ENCODE measurements around the gene KLHL6.

Gene KLHL6

DNA sequence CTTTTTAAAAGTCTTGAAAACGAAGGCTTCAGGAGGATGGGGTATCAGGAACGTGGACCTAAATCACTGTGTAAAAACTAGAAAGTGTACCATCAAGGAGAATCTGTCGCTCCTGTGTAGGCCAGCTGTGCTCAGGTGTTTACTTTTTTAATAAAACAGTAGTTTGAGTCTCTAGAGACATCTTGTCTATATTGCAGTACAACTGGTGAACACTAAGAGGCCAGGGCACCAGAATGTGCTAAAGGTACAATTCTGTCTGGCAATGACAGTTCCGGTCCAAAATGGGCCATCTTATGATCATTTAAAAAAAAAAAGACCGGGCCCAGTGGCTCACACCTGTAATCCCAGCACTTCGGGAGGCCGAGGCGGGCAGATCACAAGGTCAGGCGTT is 65.3 kb downstream of the KLHL6 start:
- TF ChIP-seq ZFX (IDR thresholded peaks at IDR 0.05; ENCODE audit: borderline replicate concordance): no peak
- TF ChIP-seq, protein P1, sequence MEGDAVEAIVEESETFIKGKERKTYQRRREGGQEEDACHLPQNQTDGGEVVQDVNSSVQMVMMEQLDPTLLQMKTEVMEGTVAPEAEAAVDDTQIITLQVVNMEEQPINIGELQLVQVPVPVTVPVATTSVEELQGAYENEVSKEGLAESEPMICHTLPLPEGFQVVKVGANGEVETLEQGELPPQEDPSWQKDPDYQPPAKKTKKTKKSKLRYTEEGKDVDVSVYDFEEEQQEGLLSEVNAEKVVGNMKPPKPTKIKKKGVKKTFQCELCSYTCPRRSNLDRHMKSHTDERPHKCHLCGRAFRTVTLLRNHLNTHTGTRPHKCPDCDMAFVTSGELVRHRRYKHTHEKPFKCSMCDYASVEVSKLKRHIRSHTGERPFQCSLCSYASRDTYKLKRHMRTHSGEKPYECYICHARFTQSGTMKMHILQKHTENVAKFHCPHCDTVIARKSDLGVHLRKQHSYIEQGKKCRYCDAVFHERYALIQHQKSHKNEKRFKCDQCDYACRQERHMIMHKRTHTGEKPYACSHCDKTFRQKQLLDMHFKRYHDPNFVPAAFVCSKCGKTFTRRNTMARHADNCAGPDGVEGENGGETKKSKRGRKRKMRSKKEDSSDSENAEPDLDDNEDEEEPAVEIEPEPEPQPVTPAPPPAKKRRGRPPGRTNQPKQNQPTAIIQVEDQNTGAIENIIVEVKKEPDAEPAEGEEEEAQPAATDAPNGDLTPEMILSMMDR (IDR thresholded peaks at IDR 0.05): no peak
- H3K27ac ChIP-seq: peak overlapping the region; percentile 48

DNA sequence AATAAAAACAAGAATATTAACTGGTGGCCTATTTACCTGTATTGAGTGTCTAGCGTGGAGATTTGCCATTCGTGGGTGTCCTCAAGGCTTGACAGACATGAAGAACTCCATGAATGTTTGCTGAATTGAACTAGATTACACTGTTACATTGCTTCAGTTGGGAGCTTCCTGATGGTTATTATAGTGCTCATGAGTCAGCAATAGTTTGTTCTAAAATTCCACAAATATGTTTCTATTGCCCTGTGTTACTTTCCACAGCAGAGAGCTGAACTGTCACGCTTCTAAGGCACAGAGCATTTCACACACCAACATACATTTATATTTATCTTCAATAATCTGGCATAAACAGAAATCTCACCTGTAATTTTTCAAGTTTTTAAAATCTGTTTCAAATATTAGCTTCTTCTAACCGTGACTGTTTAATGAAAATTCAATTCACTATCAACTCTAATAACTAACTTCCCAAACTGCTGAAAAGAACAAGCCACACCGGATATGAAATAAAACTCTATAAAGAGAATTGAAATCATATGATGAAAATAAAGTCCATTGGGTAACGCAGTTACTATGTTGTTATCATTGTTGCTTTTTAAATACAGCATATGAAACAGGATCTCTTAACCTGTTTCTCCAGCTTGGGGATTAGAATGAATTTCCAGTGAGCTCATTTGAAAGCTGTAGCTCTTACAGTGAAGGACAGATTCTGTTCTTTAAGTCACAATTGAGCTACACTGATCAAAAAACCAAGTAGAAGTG is 65.9 kb downstream of the KLHL6 start:
- H3K27ac ChIP-seq: peak overlapping the region; percentile 48; the same call in 1 of the 2 replicates
- TF ChIP-seq, protein P1 (IDR thresholded peaks at IDR 0.05): no peak
- TF ChIP-seq ZFX (IDR thresholded peaks at IDR 0.05; ENCODE audit: borderline replicate concordance): no peak

DNA sequence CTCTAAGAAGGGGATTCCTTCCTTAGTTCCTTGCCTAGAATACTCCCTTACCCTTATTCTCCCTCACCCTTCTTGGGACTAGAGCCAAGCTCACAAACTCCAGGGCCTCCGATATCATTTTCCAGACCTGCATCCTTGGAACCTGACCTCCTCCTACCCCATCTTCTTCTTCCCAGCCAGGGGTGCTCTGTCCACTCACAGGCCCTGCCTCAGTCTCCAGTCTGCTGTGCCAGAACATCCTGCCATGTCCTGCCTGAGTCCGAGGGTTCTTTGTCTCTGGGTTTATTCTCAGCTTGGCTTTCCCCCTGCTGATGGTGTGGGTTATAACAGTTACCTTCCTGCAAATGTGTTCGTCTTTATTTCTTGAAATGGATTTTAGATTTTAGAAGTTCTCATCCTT is 67.2 kb downstream of the KLHL6 start:
- no peak overlapping the region for H3K27ac ChIP-seq

DNA sequence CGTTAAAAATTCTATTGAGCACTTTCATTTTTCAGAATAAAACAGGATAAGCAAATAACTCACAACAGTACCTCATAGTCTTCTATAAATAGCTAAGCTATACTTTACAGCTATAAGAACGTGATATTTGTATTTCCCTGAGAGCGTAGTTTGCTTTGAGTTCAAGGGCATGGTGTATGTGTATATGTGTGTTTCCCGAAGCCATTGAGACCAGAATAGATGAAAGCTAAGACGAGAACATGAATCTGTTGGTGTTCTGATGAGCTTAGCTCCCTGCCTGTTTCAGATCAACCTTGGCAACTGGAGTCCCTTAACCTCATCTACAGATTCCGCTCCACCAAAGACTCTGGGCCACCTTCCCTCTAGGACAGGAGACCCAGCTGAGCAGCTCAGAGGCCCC is 67.6 kb downstream of the KLHL6 start:
- TF ChIP-seq ZFX (IDR thresholded peaks at IDR 0.05; ENCODE audit: borderline replicate concordance): no peak
- TF ChIP-seq, protein P1 (IDR thresholded peaks at IDR 0.05): no peak
- H3K27ac ChIP-seq: no peak overlapping the region

More for the DNA sequence above, 67.2 kb downstream of the KLHL6 start:
- TF ChIP-seq, protein P1 (IDR thresholded peaks at IDR 0.05): no peak
- no peak for TF ChIP-seq ZFX (IDR thresholded peaks at IDR 0.05; ENCODE audit: borderline replicate concordance)

DNA sequence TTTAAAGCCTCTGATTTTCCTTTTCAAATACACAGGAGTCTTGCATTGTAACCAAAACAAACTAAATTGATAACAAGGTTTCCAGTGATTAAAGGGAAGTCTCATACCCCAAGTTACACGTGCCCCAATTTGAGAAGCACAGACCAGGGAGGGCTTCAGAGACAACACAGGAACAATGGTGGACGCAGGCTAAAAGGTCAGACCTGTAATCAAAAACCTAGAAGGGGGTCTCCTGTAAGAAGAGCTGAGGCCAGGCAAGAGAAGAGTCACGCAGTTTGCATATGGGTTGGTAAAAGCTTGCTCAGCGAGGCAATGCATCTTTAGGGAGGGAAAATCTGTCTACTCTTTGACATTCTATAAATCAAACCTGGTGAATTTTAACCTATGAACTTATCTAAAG is 68.5 kb downstream of the KLHL6 start:
- TF ChIP-seq, protein P1 (IDR thresholded peaks at IDR 0.05): no peak
- TF ChIP-seq ZFX (IDR thresholded peaks at IDR 0.05; ENCODE audit: borderline replicate concordance): no peak
- no peak overlapping the region for H3K27ac ChIP-seq

DNA sequence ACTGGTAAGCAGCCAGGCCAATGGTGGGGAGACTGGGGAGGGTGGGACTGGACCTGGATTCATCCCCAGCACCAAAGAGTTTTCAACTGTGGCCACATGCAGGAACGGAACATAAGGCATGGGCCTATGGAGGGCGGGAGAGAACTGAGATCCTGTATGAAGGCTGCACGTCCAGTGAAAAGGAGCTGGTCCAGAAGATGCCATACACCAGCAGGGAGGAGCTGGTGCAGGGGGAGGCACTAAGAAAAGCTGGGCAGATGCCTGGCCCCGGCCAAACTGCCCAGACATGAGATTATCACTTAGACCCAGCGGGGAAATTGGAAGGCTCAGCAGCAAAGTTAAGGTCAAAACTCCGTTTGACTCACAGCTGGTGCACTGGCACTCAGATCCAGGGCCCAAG is 69.0 kb downstream of the KLHL6 start:
- no peak overlapping the region for H3K27ac ChIP-seq

DNA sequence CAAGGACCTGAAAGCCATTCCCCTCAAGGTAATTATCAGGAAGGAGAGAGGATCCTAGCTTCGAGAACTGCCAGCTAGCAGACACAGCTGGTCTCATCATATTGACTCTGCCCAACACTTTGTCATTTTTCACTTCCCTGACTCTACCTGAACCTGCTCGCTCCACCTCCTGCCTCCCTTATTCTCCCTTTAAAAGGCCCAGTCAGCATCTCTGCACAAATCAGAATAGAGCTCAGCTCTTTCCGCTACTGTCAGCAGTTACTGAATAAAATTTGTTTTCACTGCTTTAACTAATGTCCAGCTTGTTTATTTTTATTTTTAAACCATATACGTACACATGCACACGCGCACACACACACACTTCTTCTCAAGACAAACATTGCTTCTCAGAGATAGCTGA is 69.9 kb downstream of the KLHL6 start:
- H3K27ac ChIP-seq: no peak overlapping the region
- TF ChIP-seq ZFX (IDR thresholded peaks at IDR 0.05; ENCODE audit: borderline replicate concordance): no peak
- TF ChIP-seq, protein P1 (IDR thresholded peaks at IDR 0.05): no peak

More for the DNA sequence above, 69.0 kb downstream of the KLHL6 start:
- no peak for TF ChIP-seq ZFX (IDR thresholded peaks at IDR 0.05; ENCODE audit: borderline replicate concordance)
- TF ChIP-seq, protein P1 (IDR thresholded peaks at IDR 0.05): no peak
